Measurements from ENCODE around the gene CBFA2T2.
"Not testable (repeated sequence)": the region's sequence is repeated elsewhere in the genome, so short reads cannot be mapped to it uniquely, and the experiment has no call there.

Gene CBFA2T2

DNA sequence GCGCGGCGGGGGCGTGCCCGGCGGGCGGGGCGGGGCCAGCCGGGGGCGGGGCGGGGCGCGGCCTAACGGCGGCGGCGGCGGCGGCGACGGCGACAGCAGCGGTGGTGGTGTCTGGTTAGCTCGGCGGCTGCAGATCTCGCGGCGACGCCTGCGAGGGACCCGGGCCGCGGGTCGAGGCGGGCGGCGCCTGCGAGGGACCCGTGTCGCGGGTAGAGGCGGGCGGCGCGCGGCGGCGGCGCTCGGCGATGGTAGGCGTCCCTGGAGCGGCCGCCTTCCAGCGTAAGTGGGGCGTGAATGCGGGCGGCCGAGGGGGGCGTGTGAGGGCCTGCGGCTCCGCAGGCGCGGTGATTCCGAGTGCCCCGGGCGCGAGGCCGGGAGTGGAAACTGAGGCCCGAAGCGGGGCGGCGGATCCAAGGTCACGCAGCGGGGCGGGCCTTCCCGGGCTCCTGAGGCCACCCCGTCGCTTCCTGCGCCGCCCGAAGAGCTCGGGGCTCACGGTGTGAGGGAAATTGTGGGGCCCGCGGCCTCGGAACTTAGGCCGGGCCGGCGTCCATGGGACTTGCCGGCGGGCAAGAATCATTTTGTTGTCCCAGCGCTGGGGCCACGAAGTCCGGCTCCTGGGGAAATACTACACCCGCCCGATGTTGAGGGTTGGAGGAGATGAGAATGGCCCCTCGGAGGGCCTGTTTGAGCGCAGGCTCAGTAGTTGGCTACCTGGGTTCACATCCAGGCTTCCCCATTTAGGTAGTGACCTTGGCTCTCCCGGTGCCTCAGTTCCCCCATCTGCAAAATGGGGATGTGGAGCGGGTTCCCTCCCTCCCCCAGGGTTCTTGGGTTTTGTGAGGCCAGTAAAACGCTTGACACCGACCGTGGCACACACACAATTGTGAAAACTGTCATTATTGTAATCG, at the start of gene CBFA2T2:
Gene CBFA2T2 (plus strand): TSS at position 74 of the 911 bp plus-strand sequence. CDS start 172 bp downstream, at position 246.
- peak; percentile 27 for DNase-seq (ENCODE audit: low spot score)

DNA sequence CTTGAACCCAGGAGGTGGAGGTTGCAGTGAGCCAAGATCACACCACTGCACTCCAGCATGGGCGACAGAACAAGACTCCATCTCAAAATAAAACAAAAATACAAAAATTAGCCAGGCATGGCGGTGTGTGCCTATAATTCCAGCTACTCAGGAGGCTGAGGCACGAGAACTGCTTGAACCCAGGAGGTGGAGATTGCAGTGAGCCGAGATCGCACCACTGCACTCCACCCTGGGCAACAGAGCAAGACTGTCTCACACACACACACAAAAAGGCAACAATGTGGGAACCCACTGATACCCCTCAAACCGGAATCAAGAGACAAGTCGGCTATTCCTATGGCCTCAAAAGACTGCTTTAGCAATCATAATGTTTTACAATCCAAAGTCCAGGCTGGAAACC, 49.3 kb upstream of the CBFA2T2 start:
- not testable (repeated sequence) for DNase-seq (ENCODE audit: low spot score)

DNA sequence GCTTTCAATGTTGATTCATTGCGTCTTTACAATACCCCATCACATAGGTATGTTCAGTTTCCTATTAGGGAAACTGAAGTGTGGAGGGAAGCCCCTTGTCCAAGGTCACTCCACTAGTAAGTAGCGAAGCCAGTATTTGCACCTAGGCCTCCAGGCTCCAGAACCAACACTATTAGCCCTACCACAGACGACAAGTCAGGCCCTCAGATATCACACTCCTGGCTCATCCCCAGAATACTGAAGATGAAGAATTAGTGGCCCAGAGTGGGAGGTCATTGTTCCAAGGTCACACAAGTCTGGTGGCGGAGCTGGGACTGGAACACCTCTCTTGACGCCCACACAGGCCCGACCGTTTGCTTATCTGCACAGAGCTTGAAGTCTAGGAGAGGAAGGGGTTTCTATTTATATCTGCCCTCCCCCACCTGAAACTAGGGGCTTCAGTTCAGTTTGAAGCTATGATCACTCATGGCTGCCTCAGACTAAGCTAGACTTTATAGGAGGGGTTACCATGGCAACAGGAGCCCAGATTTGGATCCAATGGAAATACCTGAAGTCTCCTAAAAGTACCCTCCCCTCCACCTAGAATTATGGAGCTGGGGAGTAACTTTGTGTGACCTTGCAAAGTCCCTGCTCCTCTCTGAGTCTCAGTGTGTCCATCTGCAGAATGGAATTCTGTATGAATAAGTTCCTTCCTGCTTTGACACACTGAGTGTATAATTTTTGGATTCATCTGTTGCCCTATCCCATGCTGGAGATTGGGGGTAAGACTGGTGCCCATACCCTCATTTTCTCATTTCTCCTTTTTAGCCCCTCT, 48.5 kb upstream of the CBFA2T2 start:
- no peak for DNase-seq (ENCODE audit: low spot score)

DNA sequence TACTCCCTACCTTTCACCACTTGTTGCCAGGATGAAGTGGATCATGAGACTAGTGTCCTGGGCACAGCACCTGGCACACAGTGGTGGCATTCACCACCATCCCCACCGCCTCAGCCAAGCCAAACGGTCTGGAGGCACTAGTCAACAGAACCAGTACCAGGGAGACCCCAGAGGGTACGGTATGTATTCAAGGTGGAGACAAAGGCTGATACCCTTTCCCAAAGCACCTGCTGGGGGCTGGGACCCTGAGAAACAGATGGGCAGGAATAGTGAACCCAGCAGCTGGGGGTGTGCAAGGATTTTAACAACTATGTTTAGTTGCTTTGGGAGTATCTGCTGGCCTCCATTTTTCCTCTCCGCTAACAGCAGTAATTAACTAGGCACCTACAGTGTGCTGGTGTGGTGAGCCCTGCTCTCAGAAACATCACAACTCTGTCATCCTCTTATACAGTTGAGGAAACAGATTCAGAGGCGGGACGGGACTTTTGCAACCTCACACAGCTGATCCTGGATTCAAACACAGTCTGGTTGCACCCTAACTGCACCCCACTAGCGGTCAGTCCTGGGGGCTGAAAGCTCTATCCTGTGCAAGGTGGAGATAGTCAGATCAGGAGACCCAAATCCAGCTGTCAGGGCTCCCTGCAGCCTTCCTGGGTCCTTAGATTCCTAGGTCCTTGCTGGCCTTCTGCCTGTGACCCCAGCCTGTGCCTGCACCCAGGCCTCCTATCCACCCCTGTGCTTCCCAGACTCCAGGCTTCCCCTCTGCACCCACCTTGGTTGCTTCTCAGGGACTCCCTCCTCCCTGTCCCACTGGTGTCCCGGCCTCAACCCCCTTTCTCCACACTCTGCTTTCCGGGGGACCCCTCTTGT, 47.5 kb upstream of the CBFA2T2 start:
- no peak for DNase-seq (ENCODE audit: low spot score)

DNA sequence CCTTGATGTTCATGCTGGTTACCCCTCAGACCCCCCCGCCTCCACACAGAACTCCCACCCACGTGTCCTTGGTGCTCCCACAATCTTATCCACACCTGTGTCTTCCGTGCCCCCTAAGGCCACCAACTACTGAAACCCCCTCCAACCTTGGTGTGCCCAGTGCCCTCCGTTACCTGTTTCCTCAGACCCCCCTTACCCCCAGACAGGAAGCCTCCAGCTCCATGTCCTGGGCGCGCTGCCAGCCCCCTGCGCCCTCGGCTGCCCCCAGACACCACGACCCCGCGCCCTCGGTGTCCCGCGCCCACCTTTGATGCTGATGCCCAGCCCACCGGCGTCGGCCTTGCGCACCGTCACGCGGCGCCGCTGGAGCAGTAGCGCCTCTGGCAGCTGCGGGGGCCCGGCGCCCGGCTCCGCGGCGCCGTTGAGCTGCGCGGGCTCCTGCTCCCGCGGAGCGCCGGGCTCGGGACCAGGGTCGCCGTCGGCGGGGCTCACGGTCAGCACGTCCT, 46.8 kb upstream of the CBFA2T2 start:
- no peak for DNase-seq (ENCODE audit: low spot score)

DNA sequence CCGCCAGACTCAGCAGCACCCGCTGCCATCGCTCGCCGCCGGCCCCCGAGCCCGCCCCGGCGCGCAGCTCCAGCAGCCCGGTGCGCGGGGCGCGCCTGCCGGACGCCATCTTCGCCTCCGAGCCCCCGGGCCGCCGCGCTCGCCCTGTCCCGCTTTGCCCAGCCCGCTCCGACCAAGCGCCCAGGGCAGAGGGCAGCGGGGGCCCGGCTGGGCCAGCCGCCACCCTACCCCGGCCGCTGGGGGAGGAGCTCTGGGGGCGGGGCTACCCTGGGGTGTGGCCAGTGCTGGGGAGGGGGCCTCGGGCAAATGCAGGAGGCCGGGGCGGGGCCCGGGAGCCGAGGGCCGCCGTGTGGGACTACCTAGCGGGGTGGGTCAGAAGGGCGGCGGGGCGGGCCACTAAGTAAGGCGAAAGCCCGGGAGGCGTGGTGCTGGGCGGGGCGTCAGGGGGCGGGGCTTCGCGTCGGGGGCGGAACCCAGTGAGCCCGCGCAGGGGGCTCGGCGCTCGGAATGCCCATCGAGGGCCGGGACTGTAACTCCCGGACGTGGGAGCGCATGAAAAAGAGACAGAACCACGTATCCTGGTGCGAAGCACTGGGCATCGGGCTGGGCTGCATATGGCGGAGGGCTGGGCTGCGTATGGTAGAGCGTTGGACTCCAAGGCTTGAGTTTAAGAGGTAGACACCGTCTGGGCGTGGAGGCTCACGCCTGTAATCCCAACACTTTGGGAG, 46.2 kb upstream of the CBFA2T2 start, which contains the start of gene SNTA1:
Gene SNTA1 (minus strand): TSS at position 252 of the 728 bp plus-strand sequence. CDS start 143 bp downstream, at position 109.
- DNase-seq (ENCODE audit: low spot score), result peak; percentile 72

DNA sequence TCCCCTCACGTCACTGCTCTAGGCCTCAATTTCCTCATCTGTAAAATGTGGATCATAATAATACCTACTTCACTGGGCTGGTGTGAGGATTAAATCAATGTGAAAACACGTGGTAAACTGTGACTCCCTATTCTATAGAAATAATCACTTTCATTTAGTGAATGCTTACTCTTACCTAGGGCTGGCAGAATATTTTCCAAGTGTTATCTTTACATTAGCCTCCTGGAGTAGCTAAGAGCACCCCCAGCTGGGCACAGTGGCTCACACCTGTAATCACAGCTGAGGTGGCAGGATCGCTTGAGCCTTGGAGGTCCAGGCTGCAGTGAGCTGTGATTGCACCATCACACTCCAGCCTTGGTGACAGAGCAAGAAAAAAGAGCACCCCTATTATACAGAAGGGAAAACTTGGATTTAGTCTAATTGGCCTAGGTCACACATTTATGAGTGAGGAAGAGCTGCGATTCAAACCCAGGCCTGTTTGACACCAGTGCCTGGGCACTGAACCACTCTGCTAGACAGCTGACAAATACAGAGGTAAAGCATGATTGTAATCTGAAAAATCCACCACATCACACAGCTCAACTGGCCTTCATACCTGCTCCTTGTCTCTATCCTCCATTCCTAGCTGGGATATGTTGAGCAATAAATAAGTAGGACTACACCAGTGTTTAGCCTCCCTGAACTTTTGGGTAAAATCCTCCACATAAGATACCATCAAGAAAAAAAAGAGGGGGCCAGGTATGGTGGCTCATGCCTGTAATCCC, 44.9 kb upstream of the CBFA2T2 start:
- no peak for DNase-seq (ENCODE audit: low spot score)

DNA sequence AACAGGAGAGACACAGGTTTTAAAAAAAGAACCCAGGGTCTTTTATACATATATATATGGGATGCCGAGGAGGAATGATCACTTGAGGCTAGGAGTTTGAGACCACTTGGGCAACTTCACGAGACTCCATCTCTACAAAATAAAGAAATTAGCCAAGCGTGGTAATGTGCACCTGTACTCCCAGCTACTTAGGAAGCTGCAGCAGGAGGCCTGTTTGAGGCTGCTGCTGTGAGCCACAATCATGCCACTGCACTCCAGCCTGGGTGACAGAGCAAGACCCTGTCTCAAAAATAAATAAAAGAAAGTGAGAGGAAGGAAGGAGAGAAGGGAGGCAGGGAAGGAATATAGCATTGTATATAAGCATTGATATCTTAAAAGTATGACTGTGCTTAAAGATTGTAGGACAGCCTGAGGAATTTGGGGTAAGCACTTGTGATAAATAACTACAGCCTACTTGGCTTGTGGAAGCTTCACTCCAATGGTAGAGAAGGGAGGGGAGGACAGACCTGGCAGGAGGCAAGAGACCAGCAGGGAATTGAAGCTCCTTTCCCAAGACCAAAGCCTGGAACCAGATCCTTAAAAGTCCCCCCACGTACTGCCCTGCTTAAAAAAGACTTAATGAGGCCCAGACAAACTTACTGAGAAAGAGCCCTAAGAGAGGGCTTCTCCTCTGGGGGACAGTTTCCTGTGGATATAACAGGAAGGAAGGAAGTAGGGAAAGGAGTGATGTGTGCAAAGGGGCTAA, 43.8 kb upstream of the CBFA2T2 start:
- no peak for DNase-seq (ENCODE audit: low spot score)

DNA sequence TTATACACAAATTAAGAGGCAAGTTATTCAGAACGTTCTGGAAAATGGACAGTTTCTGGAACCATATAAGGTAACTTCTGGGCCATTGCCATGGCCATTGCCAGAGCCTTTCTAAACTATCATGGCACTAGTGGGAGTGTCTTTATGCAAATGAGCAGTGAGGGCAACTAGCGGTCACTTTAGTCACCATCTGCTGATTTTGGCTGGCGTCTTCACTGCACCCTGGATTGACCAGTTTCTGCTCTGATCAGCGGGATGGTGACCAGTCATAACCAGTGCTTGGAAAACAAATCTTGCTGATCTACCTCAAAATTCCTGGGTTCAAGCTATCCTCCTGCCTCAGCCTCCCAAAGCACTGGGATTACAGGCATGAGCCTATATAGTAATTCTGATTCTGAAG, 39.0 kb upstream of the CBFA2T2 start:
- no peak for DNase-seq (ENCODE audit: low spot score)

DNA sequence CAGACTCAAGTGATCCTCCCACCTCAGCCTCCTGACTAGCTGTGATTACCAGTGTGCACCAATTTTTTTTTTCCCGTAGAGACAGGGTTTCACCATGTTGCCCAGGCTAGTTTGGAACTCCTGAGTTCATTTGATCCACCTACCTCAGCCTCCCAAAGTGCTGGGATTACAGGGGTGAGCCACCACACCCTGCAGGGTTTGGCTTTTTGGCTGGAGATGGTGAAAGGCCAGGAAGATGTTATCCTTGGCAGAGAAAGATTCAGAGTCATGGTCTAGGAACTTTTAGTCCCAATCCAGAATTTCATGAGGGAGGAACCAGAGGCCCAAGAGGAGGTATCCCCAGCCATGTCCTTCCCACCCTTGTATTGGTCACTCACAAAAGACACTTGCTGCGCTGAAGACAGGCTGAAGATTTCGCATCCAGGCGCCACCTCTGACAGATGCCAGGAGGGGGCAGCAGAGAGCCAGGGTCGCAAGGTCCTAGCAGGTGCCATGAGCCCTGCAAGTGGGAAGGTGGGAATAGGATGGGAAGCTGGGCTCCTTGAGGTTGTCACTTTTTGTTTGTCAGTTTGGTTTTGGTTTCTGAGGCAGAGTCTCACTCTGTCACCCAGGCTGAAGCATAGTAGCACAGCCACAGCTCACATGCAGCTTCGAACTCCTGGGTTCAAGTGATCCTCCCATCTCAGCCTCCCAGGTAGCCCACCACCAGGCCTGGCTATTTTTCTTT, 32.8 kb upstream of the CBFA2T2 start:
- peak; percentile 79 for DNase-seq (ENCODE audit: low spot score)

DNA sequence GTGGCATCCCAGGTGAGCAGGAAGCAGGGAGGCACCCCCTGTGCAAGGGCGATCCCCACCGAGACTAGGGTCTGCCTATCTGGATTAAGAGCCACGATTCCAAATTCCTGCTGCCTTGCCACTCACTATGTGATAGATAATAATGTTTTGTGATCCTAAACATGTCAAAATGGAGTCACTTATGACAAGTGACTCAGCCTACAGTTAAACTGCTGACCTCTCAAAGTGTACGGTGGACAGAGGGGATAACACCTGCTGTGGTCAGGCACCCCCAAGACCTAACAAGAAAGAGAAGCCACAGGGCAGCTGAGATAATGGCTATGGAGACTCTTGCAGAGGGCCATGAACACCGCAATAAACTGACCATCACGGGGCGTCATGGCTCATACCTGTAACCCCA, 30.3 kb upstream of the CBFA2T2 start:
- no peak for DNase-seq (ENCODE audit: low spot score)

DNA sequence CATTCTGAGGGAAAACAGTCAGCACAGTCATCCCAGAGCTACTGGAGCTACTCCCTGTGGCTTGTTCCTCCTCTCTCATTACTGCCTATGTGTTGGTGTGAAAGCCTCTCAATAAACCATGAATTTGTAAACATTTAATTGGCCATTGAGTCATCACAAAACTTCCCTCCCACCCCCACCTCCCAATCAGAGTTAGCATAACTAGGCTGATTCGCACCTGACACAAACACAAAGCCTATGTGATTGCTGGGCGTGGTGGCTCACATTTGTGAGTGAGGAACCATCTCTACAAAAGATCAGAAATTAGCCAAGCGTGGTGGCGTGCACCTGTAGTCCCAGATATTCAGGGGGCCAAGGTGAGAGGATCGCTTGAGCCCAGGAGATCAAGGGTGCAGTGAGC, 29.2 kb upstream of the CBFA2T2 start:
- DNase-seq (ENCODE audit: low spot score), result no peak

DNA sequence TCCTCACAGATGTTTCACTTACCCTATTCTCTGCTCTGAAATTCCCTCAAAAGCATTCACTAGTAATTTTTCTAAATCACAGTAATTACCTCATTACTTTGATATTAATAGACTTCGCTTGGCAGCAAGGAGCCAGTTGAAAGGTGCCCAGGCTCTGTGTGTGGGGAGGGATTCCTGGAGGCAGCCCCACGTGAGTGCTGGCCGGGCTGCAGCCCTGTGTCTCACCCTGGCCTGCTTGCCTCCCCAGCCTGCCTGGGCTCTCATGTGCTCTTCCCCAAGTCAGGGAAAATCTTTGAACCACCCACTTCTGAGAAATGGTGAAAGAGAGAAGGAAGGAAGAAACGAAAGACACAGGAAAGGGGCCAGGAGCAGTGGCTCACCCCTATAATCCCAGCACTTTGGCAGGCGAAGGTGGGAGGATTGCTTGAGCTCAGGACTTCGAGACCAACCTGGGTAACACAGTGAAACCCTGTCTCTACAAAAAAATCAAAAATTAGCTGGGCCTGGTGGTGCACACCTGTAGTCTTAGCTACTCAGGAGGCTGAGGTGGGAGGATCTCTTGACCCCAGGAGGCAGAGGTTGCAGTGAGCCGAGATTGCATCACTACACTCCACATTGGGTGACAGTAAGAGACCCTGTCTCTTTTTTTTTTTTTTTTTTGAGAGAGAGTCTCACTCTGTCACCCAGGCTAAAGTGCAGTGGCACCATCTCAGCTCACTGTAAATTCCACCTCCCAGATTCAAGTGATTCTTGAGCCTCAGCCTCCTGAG, 26.4 kb upstream of the CBFA2T2 start:
- DNase-seq (ENCODE audit: low spot score), result no peak

DNA sequence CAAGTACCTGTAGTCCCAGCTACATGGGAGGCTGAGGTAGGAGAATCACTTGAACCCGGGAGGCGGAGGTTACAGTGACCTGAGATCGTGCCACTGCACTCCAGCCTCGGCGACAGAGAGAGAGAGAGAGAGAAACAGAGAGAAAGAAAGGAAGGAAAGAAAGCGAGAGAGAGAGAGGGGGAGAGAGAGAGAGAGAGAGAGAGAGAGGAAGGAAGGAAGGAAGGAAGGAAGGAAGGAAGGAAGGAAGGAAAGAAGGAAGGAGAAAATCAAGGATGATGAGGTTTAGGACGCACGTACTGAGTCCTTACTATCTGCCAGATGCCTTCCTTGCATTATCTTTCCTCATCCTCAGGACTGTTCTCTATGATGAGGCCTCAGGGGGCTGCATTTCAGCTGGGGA, 25.1 kb upstream of the CBFA2T2 start:
- DNase-seq (ENCODE audit: low spot score), result not testable (repeated sequence)

DNA sequence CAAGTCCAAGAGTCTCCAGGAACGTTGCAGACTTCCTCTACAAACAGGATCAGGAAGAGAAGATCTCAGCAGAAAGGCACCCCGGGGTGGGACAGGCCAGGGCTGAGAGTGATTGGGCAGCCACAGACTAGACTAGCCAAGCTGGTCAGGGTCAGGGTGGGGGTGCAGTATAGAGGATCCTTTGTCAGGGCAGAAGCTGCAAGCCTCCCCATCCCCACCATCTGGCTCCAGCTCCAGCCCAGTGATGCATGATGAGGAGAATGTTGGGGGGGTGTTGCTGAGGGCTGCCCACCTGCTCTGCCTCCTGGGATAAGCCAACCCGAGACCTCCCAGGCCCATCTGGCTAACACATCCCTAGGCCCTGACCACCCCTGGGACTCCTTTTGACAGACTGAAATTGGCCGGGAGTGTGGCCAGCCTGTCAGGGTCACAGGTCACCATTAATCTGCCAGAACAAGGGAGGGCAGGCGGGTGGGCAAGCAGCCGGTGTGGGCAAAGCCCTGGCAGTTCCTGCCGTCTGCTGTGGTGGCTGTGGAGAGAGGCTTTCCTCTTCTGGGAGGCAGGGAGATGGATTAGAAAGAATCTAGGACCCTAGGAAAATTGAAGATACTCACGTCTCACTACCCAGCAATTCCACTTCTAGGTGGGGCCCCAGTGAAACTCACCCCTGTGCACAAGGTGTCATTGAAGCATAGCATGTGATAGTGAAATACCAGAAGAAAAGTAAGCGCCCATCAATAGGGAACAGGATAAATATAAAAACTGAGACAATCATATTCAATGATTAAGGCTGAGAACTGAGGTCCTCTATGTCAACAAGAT, 24.2 kb upstream of the CBFA2T2 start:
- no peak for DNase-seq (ENCODE audit: low spot score)

DNA sequence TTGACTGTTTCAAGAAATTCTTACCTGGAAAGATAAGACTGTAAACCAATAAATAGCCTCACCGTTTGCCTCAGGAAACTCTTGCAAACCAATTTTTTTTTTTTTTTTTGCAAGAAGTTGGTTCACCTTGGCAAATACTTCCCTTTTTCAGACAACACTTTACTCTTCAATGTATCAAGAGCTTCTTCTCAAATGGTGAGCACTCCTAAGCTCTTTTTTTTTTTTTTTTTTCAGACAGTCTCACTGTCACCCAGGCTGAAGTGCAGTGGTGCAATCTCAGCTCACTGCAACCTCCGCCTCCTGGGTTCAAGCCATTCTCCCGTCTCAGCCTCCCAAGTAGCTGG, 23.6 kb upstream of the CBFA2T2 start:
- no peak for DNase-seq (ENCODE audit: low spot score)

DNA sequence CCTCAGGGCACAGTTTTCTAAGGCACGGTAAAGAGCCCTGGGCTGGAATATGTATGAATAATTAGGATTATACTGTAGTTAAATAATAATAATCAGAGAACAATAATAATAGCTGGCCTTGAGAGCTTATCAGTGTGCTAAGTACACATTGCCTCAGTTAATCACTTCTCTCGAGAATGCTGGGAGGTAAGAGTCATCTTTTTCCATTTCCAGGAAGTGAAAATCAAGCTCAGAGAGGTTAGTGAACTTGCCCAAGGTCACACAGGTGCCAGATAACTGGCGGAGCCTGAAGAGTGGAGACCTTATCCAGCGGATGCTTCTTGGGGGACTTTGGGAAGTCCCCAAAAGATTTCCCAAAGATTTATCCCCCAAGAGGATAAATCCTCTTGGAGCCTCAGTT, 19.4 kb upstream of the CBFA2T2 start:
- no peak for DNase-seq (ENCODE audit: low spot score)
